H1 (cell line): ENCODE measurements around the gene HBQ1. TPM values are rescaled to one million over a fixed set of nuclear protein-coding genes. Genes with fewer than 3 reads are reported as not detected.
"Not testable (repeated sequence)": the region's sequence is repeated elsewhere in the genome, so short reads cannot be mapped to it uniquely, and the experiment has no call there.

Experiments
- CTCF ChIA-PET: fragments of 300-600 bp; sonication (Branson Sonifier 250); formaldehyde crosslinking; loops from one replicate; lab custom pipeline; 2021; ENCODE audit not compliant: partially characterized antibody; lab: Charles Lee
- POLR2A ChIA-PET: fragments of 300-600 bp; sonication (Branson Sonifier 250); formaldehyde crosslinking; loops from one replicate; lab custom pipeline; 2021; ENCODE audit warnings: inconsistent platforms; ENCODE audit not compliant: partially characterized antibody; lab: Charles Lee
- DNase-seq, 2 experiments: peaks; one replicate each; pipeline versions ENCODE4 v3.0.0 to v3.0.0-alpha.2; 2010 to 2022; ENCODE audit warnings: low spot score in 2 of 2, low read depth in 1 of 2, mixed read lengths in 1 of 2
- FAIRE-seq: peaks from 2 replicates; lab custom pipeline; 2011; peaks lifted over from hg19 to GRCh38; lab: Jason Lieb, UNC
- H2AFZ ChIP-seq: 2 replicates; pipeline ENCODE4 v1.8.1; 2012; ENCODE audit warnings: low read length, inconsistent platforms
- H2AK5ac ChIP-seq: 2 replicates; pipeline ENCODE4 v1.6.1; 2013; ENCODE audit warnings: low read depth, low read length
- H2BK120ac ChIP-seq: replicated peaks from 2 replicates; pipeline ENCODE3; 2013; ENCODE audit warnings: low read depth, low read length, inconsistent platforms
- H2BK12ac ChIP-seq: 2 replicates; pipeline ENCODE4 v1.6.1; 2013; ENCODE audit warnings: low read depth, low read length
- H2BK15ac ChIP-seq: 2 replicates; pipeline ENCODE4 v1.6.1; 2013; ENCODE audit warnings: low read length
- H2BK20ac ChIP-seq: 2 replicates; pipeline ENCODE4 v1.6.1; 2013; ENCODE audit warnings: low read length
- H2BK5ac ChIP-seq: 2 replicates; pipeline ENCODE4 v1.6.1; 2013; ENCODE audit warnings: low read depth, low read length
- H3K14ac ChIP-seq: 2 replicates; pipeline ENCODE4 v1.6.1; 2013; ENCODE audit warnings: inconsistent platforms; ENCODE audit not compliant: insufficient read length
- H3K18ac ChIP-seq: 2 replicates; pipeline ENCODE4 v1.6.1; 2013; ENCODE audit warnings: low read length; ENCODE audit errors: extremely low read depth
- H3K23ac ChIP-seq: 2 replicates; pipeline ENCODE4 v1.6.1; 2013; ENCODE audit warnings: inconsistent platforms; ENCODE audit not compliant: insufficient read length
- H3K23me2 ChIP-seq: 2 replicates; pipeline ENCODE4 v1.6.1; 2013; ENCODE audit warnings: low read depth, low read length
- H3K27ac ChIP-seq: 2 replicates; pipeline ENCODE4 v1.6.1; 2011; ENCODE audit warnings: low read depth, low read length, inconsistent platforms
- H3K27me3 ChIP-seq, 4 experiments: replicated peaks in 1 of 4; 1 replicate in 1 of 4; 2 replicates in 3 of 4; pipeline versions ENCODE4 v1.6.1 to v1.8.1; 2011 to 2013; ENCODE audit warnings: low read length in 3 of 4, mild to moderate bottlenecking in 3 of 4, inconsistent platforms in 2 of 4, mixed read lengths in 2 of 4, moderate library complexity in 1 of 4; ENCODE audit not compliant: control insufficient read depth in 3 of 4, insufficient read depth in 3 of 4; ENCODE audit errors: extremely low read depth in 1 of 4
- H3K36me3 ChIP-seq, 4 experiments: 2 replicates each; pipeline versions ENCODE4 v1.6.1 to v1.8.1; 2011 to 2013; ENCODE audit warnings: mild to moderate bottlenecking in 4 of 4, low read length in 3 of 4, moderate library complexity in 2 of 4, control low read depth in 1 of 4, inconsistent platforms in 1 of 4; ENCODE audit not compliant: insufficient read depth in 4 of 4, control insufficient read depth in 2 of 4
- H3K4ac ChIP-seq: replicated peaks from 2 replicates; pipeline ENCODE3; 2013; ENCODE audit warnings: low read length, low read depth, mixed read lengths, inconsistent platforms; ENCODE audit not compliant: insufficient read length
- H3K4me1 ChIP-seq, 4 experiments: replicated peaks in 1 of 4; 1 replicate in 1 of 4; 2 replicates in 3 of 4; pipeline versions ENCODE4 v1.6.1 to v1.8.1; 2011 to 2013; ENCODE audit warnings: low read length in 3 of 4, inconsistent platforms in 2 of 4, mixed read lengths in 1 of 4; ENCODE audit not compliant: insufficient read depth in 4 of 4, control insufficient read depth in 3 of 4
- H3K4me2 ChIP-seq, 2 experiments: 2 replicates each; pipeline versions ENCODE4 v1.6.1 to v1.8.1; 2011 to 2013; ENCODE audit warnings: low read depth in 2 of 2, low read length in 2 of 2, control low read depth in 1 of 2, inconsistent platforms in 1 of 2, mild to moderate bottlenecking in 1 of 2; ENCODE audit not compliant: insufficient read depth in 1 of 2
- H3K4me3 ChIP-seq, 4 experiments: fragments of 200-600, 300-600 bp in 1 of 4; sonication (generic), shearing (Covaris generic), sonication (Bioruptor Twin) in 1 of 4; 2 replicates each; pipeline versions ENCODE4 v1.5.1 to v1.8.1; 2011 to 2016; ENCODE audit warnings: low read length in 4 of 4, low read depth in 3 of 4, control low read depth in 2 of 4, inconsistent platforms in 2 of 4, mild to moderate bottlenecking in 2 of 4, mixed read lengths in 1 of 4, moderate library complexity in 1 of 4; ENCODE audit not compliant: insufficient read depth in 2 of 4; ENCODE audit errors: extremely low read depth in 1 of 4
- H3K56ac ChIP-seq: replicated peaks from 2 replicates; pipeline ENCODE3; 2013; ENCODE audit warnings: low read depth, mild to moderate bottlenecking, mixed read lengths, low read length, inconsistent platforms; ENCODE audit not compliant: insufficient read length
- H3K79me1 ChIP-seq: 2 replicates; pipeline ENCODE4 v1.6.1; 2013; ENCODE audit warnings: low read depth, low read length, control low read depth
- H3K79me2 ChIP-seq, 2 experiments: 2 replicates each; pipeline versions ENCODE4 v1.6.1 to v1.8.1; 2012 to 2013; ENCODE audit warnings: low read length in 2 of 2, mild to moderate bottlenecking in 2 of 2, inconsistent platforms in 1 of 2; ENCODE audit not compliant: insufficient read depth in 2 of 2, control insufficient read depth in 1 of 2
- H3K9ac ChIP-seq, 4 experiments: replicated peaks in 1 of 4; 1 replicate in 1 of 4; 2 replicates in 3 of 4; pipeline versions ENCODE4 v1.6.1 to v1.8.1; 2011 to 2013; ENCODE audit warnings: low read depth in 3 of 4, low read length in 3 of 4, control low read depth in 2 of 4, mild to moderate bottlenecking in 2 of 4, moderate library complexity in 2 of 4, inconsistent platforms in 1 of 4; ENCODE audit errors: extremely low read depth in 1 of 4
- H3K9me3 ChIP-seq, 2 experiments: 2 replicates each; pipeline versions ENCODE4 v1.6.1 to v1.8.1; 2012 to 2013; ENCODE audit warnings: mild to moderate bottlenecking in 2 of 2, moderate library complexity in 2 of 2, control low read depth in 1 of 2, inconsistent platforms in 1 of 2, low read depth in 1 of 2, low read length in 1 of 2, mixed read lengths in 1 of 2; ENCODE audit not compliant: insufficient read depth in 2 of 2
- H4K20me1 ChIP-seq, 2 experiments: replicated peaks in 1 of 2; 2 replicates each; pipeline versions ENCODE3 to v1.8.1; 2011 to 2013; ENCODE audit warnings: inconsistent platforms in 2 of 2, low read length in 2 of 2, mild to moderate bottlenecking in 1 of 2; ENCODE audit not compliant: insufficient read depth in 2 of 2, control insufficient read depth in 1 of 2
- H4K5ac ChIP-seq: 2 replicates; pipeline ENCODE4 v1.6.1; 2013; ENCODE audit warnings: low read length, low read depth, mixed read lengths, inconsistent platforms; ENCODE audit not compliant: insufficient read length
- H4K8ac ChIP-seq: 2 replicates; pipeline ENCODE4 v1.8.0; 2013; ENCODE audit warnings: mild to moderate bottlenecking, moderate library complexity, low read length, inconsistent platforms; ENCODE audit not compliant: insufficient read depth; ENCODE audit errors: extremely low read depth
- H4K91ac ChIP-seq: replicated peaks from 2 replicates; pipeline ENCODE3; 2013; ENCODE audit warnings: low read length, mixed read lengths, inconsistent platforms; ENCODE audit not compliant: insufficient read length
- CEBPB ChIP-seq: IDR thresholded peaks from 2 replicates; pipeline ENCODE4 v1.6.1; 2012; ENCODE audit warnings: low read depth, low read length
- E2F6 ChIP-seq: IDR thresholded peaks from 2 replicates; pipeline ENCODE4 v1.6.1; 2012; ENCODE audit warnings: inconsistent platforms
- POLR2AphosphoS5 ChIP-seq: IDR thresholded peaks from 2 replicates; pipeline ENCODE4 v1.6.1; 2011; ENCODE audit warnings: low read depth, low read length
- RFX5 ChIP-seq: IDR thresholded peaks from 2 replicates; pipeline ENCODE4 v1.6.1; 2011; ENCODE audit warnings: low read depth, low read length, improper control_type of control experiment, borderline replicate concordance
- SAP30 ChIP-seq: fragments of 300-600 bp; sonication (generic); IDR thresholded peaks from 2 replicates; pipeline ENCODE4 v1.7.1; 2012; ENCODE audit warnings: low read length, moderate library complexity, mild to moderate bottlenecking, inconsistent platforms; ENCODE audit not compliant: insufficient read depth, insufficient replicate concordance
- ZNF274 ChIP-seq: IDR thresholded peaks from 2 replicates; pipeline ENCODE4 v1.7.0; 2012; ENCODE audit warnings: low read length, borderline replicate concordance; ENCODE audit errors: extremely low read depth
- WGBS, 2 experiments: shearing (Covaris generic) in 1 of 2; methylation state at CpG; one replicate each; pipeline versions ENCODE4 v1.1.6 to v1.1.7; 2013 to 2015; ENCODE audit warnings: low lambda C conversion rate in 2 of 2, mixed read lengths in 2 of 2, inconsistent platforms in 1 of 2, low coverage in 1 of 2, missing lambda C conversion rate in 1 of 2; ENCODE audit not compliant: insufficient replicate concordance in 2 of 2, insufficient coverage in 1 of 2, insufficient read length in 1 of 2; ENCODE audit errors: extremely low coverage in 1 of 2, missing lambda C conversion rate in 1 of 2; 5-methylcytosine and 5-hydroxymethylcytosine counted together
- polyA plus RNA-seq, 7 experiments: library from polyadenylated mRNA; depleted of rRNA in 3 of 7; stranded (reverse) in 5 of 7; unstranded in 2 of 7; fragments of >200 nt in 5 of 7; fragments of 200-250 nt in 2 of 7; gene quantifications; 1 replicate in 5 of 7; 2 replicates in 1 of 7; 4 replicates in 1 of 7; pipeline versions ENCODE4 v1.2.1 to v1.2.3, GENCODE V29; 2011 to 2013; ENCODE audit warnings: missing spikeins in 2 of 7, mixed read lengths in 2 of 7
- total RNA-seq: library from RNA; stranded (reverse); fragmentation: NEBNext Ultra II Directional; extraction: Animal tissue kit (Norgen Biotek cat#: 25700); gene quantifications from 2 replicates; pipeline ENCODE4 v1.2.1, GENCODE V29; 2021

Gene HBQ1
- total and polyA plus RNA-seq, 2 of the 8 experiments (the other 6 are each of a cell fraction or from before 2014, with no cell fraction given) = 2.9 to 17.1 TPM

GRCh38 chr16:203246-203645 lies 23.0 kb downstream of the HBQ1 start (continued):
- TF ChIP-seq CEBPB (no peak), POLR2AphosphoS5 (no peak), RFX5 (no peak), E2F6 (no peak), SAP30 (no peak), ZNF274 (no peak)

- H3K27me3 ChIP-seq, H3K23ac ChIP-seq, H2BK12ac ChIP-seq, FAIRE-seq, H3K9ac ChIP-seq, CTCF ChIA-PET, H2AFZ ChIP-seq, H3K4me1 ChIP-seq, H3K4me3 ChIP-seq, H3K4ac ChIP-seq, H3K18ac ChIP-seq, H4K20me1 ChIP-seq, H3K56ac ChIP-seq, H3K4me2 ChIP-seq, H3K23me2 ChIP-seq, H4K5ac ChIP-seq, H2BK5ac ChIP-seq, DNase-seq, H3K14ac ChIP-seq, H2BK15ac ChIP-seq, H2BK20ac ChIP-seq, H3K79me1 ChIP-seq, H4K8ac ChIP-seq, H2BK120ac ChIP-seq, H3K9me3 ChIP-seq, H3K79me2 ChIP-seq, H2AK5ac ChIP-seq, H3K27ac ChIP-seq, H4K91ac ChIP-seq: not testable (repeated sequence)
- H3K36me3 ChIP-seq = peaks cover 28 to 70% (median 58%) of the 10 kb centered on the region in 4 experiments
- POLR2A ChIA-PET = interaction anchor here (0.6 to 34.3 kb wide), 3 partner anchors 13 to 1761 kb away, joined by 3 to 348 read pairs (median 4); partner anchors contain the start of genes LUC7L and RPS2
- WGBS, 2 experiments = 90% methylated on average over 9 of the region's 9 CpGs; no CpG with 5 or more reads in 1 of the 2 experiments
These were observed 23.8 kb downstream of the HBQ1 start for GRCh38 chr16:204046-204445.
